GM19328 (cell line): ENCODE measurements around the gene SOS2.

ENCODE experiments used
- ATAC-seq: cut with Tn5 transposase; IDR thresholded peaks from one replicate; pipeline ENCODE4 v1.9.1; 2021; ENCODE audit warnings: mild to moderate bottlenecking, moderate library complexity; ENCODE audit not compliant: unreplicated experiment

SOS2 gene

GRCh38 chr14:50116966-50117365, 114.4 kb downstream of the SOS2 start:
- no peak for ATAC-seq

GRCh38 chr14:50116181-50116956, 115.0 kb downstream of the SOS2 start, which contains the start of gene VCPKMT:
Gene VCPKMT, minus strand, starts transcription at chr14:50116572. Its CDS starts 20 bp downstream, at chr14:50116552.
- peak; percentile 96 for ATAC-seq

DNA sequence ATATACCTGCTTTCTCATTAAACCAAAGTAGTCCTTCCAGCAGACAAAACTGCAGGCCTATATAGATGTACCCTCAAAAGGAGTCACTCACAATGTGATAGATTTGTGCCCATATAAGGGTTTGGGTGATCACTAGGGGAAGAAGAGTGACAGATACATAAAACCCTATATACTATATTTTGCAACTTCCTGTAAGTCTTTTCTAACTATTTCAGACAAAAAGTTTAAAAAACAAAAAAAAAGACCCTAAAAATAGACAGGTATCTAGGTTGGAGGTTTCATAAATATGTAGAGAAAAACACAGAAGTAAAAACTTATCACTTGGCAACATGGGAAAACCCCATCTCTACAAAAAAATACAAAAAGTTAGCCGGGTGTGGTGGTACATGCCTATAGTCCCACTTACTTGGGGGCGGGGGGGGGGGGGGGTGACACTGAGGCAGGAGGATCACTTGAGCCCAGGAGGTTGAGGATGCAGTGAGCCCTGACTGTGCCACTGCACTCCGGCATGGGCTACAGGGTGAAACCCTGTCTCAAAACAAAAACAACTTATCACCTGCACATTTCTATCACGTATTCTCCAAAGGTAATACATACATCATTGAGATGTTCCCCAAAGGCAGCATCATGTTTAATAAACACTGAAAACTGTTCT, 117.9 kb downstream of the SOS2 start:
- no peak for ATAC-seq

DNA sequence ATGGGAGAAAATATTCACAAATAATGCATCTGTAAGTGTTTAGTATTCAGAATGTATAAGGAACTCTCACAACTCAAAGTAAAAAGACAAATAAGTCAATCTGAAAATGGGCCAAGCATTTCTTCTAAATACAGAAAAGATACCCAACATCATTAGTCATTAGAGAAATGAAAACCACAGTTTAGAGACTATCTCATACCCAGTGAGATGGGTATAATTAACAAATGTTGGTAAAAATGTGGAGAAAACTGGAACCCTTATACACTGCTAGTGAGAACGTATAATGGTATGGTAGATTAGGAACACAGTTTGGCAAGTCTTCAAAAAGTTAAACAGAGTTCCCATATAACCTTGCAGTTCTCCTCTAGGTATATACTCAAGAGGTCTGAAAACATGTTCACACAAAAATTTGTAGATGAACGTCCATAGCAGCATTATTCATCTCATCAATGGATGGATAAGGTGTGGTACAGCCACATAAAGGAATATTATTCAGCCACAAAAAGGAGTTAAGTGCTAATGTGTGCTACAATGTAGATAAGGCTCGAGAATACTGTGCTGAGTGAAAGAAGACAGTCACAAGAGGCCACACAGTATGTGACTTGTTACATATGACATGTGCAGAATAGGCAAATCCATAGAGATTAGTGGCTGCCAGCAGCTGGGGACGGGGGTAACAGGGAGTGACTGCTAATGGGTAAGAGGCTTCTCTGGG, 120.9 kb downstream of the SOS2 start:
- ATAC-seq: no peak

DNA sequence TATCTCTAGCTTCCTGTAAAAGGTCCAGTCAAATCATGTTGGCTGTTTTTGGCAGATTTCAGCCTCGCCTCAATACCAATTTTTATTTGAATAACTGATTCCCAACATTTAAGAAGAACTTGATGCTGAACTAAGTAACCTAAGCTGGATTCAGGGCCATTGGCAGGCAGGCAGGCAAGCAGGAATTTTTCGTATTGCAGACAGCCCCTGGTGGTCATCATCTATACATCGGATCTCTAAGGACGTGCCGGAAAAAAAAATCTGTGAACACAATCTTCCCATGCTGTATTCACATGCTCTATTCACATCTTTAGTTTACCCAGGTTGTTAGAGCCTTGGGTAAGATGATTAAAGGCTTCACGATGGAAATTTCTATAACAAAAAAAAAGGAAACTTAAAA, 122.0 kb downstream of the SOS2 start:
- ATAC-seq: no peak

GRCh38 chr14:50107850-50108249, 123.5 kb downstream of the SOS2 start:
- no peak for ATAC-seq

GRCh38 chr14:50106178-50106577, 125.2 kb downstream of the SOS2 start:
- ATAC-seq: no peak

DNA sequence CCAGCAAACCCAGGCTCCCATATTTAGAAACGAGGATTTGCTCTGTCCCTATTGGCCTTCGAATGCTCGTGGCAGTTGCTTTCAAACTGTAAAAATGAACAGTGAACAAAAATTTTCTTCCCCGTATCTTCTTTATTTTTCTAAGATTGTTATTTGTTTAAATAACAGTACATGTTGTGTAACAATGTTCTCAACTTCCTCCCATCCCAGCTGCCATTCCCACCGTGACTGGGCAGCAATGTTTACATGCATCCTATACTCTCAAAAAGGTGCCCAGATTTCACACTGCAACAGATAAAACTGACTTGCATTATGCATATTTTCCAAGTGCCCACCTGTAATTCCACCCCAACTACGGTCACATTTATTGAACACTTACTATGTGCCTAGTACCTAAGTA, 127.8 kb downstream of the SOS2 start:
- no peak for ATAC-seq

- no peak for ATAC-seq
Observed at GRCh38 chr14:50101417-50101816, 130.0 kb downstream of the SOS2 start.

GRCh38 chr14:50100805-50101204, 130.6 kb downstream of the SOS2 start:
- ATAC-seq: no peak

- no peak for ATAC-seq
Observed at GRCh38 chr14:50099335-50099734, 132.0 kb downstream of the SOS2 start.

DNA sequence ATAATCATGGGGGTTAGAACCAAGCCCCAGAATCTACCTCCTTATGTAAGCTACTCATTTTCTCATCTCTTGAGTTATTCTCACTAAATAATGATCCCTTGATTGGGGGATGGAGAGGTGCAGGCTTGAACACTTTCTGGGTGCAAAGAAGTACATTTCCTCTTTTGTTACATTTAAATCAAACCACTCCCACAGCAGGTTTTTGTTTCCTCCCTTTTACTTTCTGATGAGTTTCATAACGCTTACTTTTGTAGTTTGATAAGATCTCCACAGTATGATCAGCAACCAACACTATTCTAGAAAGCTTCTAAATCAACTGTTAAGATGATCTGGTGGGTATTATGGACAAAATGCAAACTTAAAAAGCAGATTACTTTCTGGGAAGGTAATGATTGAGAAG, 135.5 kb downstream of the SOS2 start:
- no peak for ATAC-seq

DNA sequence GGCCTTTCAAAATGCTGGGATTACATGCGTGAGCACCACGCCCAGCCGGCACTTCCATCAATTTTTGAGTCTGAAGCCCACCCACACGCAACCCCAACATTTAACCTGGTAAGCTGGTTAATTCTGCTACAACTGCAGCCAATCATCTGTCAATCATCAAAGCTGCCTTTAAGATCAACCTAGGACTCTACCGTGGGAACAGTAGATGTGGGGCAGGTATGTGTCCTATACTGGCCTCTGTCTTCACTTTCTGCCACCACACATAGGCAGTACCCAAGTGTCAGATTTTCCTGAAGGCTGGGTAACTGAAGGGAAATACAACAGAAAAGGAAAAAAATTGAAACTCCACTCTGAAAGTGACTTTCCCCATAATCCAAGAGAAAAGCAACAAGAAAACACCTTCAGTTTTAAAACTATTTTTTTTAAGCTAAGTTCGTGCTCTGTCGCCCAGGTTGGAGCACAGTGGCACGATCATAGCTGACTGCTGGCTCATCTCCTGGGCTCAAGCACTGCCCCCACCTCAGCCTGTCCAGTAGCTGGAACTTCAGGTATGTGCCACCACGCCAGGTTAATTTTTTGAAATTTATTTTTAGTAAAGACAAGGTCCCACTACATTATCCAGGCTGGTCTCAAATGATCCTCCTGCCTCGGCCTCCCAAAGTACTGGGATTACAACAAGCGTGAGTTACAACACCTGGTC, 137.2 kb downstream of the SOS2 start:
- ATAC-seq: no peak

DNA sequence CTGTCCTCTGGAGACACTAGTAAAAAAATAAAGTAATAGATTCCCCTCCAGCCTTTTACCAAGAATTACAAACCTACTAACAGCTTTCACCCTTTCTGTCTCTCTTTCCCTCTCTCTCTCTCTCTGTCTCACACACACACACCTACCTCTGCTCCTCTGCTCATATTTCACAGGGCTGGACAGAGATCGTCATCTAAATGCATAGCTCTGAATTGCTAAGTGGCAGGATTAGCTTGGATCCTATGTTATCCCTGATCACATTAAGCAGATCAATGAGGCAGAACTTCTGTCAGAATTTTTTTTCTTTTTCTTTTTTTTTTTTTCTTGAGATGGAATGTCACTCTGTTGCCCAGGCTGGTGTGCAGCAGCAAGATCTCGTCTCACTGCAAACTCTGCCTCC, 137.9 kb downstream of the SOS2 start:
- ATAC-seq: no peak

- no peak for ATAC-seq
Observed at GRCh38 chr14:50092006-50092555, 139.3 kb downstream of the SOS2 start.

DNA sequence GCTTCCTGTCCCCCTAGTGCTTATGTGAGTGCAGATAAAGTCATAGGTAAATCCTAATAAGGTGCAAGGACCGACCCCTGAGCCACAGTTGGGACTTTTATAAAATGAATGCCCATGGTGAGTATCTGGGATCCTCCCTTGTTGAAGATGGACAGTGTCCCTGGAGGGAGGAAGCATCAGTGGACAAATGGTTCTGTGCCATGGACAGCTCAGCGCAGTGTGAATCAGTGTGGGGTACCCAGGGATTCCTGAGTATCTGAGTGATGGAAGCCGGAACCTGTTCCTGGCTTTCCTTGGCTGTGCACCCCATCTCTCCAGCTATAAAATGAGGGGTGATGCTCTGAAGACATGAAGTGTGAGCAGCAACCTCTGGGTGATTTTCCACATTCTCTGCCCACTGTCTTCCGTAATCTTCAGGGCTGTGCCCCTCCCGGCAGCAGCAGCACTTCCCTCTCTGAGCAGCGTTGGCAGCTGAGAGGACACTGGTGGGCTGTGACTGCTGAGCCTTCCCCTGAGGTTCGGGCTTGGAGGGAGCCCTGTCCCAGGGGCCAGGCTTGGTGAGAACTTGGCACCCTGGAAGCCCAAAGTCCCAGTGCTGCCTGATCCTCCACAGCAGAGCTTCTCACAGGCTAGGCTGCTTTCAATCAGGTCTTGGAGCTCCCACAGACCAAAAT, 140.0 kb downstream of the SOS2 start:
- no peak for ATAC-seq

DNA sequence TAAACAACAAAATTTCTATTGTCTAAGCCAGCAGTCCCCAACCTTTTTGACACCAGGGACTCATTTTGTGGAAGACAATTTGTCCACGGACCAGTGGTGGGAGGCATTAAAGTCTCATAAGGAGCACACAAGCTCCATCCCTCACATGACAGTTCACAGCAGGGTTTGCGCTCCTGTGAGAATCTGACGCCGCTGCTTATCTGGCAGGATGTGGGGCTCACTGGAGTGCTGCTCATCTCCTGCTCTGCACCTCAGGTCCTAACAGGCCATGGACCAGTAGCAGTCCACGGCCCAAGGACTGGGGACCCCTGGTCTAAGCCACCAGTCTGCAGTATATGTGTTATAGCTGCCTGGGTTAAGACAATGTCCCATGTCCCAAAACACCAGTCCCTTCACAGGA, 142.2 kb downstream of the SOS2 start:
- no peak for ATAC-seq

- ATAC-seq: no peak
Observed at GRCh38 chr14:50088731-50089130, 142.6 kb downstream of the SOS2 start.

GRCh38 chr14:50088117-50088515, 143.3 kb downstream of the SOS2 start:
- no peak for ATAC-seq

DNA sequence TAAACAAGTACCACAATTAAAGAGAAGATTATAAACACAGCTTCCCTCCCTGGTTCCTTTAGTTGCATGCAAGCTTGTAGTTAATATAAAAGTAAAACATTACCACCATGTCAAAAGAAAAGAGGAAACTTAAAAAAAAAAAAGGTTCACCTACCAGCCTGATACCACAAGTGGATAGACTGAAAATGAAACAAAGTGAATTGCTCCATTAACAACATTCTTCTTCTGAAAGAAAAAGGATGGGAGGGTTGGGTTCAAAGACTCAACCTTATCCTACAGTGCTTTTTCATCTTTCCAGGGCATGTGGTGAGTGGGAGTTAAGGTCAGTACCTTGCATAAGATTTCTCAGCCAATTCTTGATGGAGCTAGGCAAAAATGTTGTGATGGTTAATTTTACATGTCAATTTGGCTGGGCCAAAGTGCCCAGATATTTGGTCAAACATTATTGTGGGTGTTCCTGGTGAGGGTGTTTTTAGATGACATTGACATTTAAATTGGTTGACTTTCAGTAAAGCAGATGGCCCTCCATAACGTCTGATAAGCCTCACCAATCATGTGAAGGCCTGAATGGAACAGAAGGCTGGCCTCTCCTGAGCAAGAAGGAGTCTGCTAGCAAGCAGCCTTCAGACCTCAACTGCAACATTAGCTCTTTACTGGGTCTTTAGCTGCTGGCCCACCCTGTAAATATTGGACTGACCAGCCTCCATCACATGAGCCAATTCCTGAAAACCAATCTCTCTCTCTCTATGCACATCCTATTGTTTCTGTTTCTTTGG, 143.8 kb downstream of the SOS2 start:
- no peak for ATAC-seq
